HuH-7 (cell line): Measurements from ENCODE around the gene UFSP2.

Experiments used
- DNase-seq: peaks from one replicate; pipeline ENCODE4 v3.0.0; 2011; ENCODE audit warnings: low spot score

Gene UFSP2

GRCh38 chr4:185352202-185352601, 73.6 kb downstream of the UFSP2 start:
- no peak for DNase-seq

- DNase-seq, result no peak
These were observed 74.1 kb downstream of the UFSP2 start for GRCh38 chr4:185351691-185352090.
